Neural progenitor cell (in vitro differentiated cells): Measurements from ENCODE around the gene SREBF1. TPM values are rescaled to one million over a fixed set of nuclear protein-coding genes. Genes with fewer than 3 reads are reported as not detected.
"Not testable (repeated sequence)": the region's sequence is repeated elsewhere in the genome, so short reads cannot be mapped to it uniquely, and the experiment has no call there.

Experiments used
- DNase-seq: peaks from one replicate; pipeline ENCODE4 v3.0.0-alpha.2; 2016; ENCODE audit warnings: low spot score
- H2AFZ ChIP-seq: fragments of 200-600 bp; sonication (generic); replicated peaks from 2 replicates; pipeline ENCODE4 v1.6.1; 2016; ENCODE audit warnings: antibody characterized with exemption
- H3F3A ChIP-seq: fragments of 200-600 bp; sonication (generic); 2 replicates; pipeline ENCODE4 v1.6.1; 2016; ENCODE audit warnings: antibody characterized with exemption, low read depth
- H3K27ac ChIP-seq: fragments of 200-600 bp; sonication (generic); 2 replicates; pipeline ENCODE4 v1.5.1; 2016; ENCODE audit warnings: mild to moderate bottlenecking
- H3K27me3 ChIP-seq: fragments of 200-600 bp; sonication (generic); 2 replicates; pipeline ENCODE4 v1.6.1; 2016; ENCODE audit warnings: mild to moderate bottlenecking, moderate library complexity
- H3K36me3 ChIP-seq: fragments of 200-600 bp; sonication (generic); 2 replicates; pipeline ENCODE4 v1.5.1; 2016
- H3K4me1 ChIP-seq: fragments of 200-600 bp; sonication (generic); 2 replicates; pipeline ENCODE4 v1.6.1; 2016; ENCODE audit warnings: mixed run types
- H3K4me2 ChIP-seq: fragments of 200-600 bp; sonication (generic); 2 replicates; pipeline ENCODE4 v1.6.1; 2016
- H3K4me3 ChIP-seq: fragments of 200-600 bp; sonication (generic); 2 replicates; pipeline ENCODE4 v1.5.1; 2016
- H3K79me2 ChIP-seq: fragments of 200-600 bp; sonication (generic); 2 replicates; pipeline ENCODE4 v1.6.1; 2016; ENCODE audit warnings: low read depth
- H3K9ac ChIP-seq: fragments of 200-600 bp; sonication (generic); 2 replicates; pipeline ENCODE4 v1.6.1; 2016
- H3K9me3 ChIP-seq: fragments of 200-600 bp; sonication (generic); 2 replicates; pipeline ENCODE4 v1.5.1; 2016; ENCODE audit warnings: low read depth
- H4K20me1 ChIP-seq: fragments of 200-600 bp; sonication (generic); 2 replicates; pipeline ENCODE4 v1.6.1; 2016; ENCODE audit warnings: low read depth
- H3K27ac Mint-ChIP-seq: 3 replicates; pipeline ENCODE4 v1.8.0; 2021; ENCODE audit warnings: mixed read lengths
- H3K27me3 Mint-ChIP-seq: 2 replicates; pipeline ENCODE4 v1.8.0; 2022; ENCODE audit warnings: low read depth, mild to moderate bottlenecking, inconsistent platforms, moderate library complexity, mixed read lengths; ENCODE audit not compliant: insufficient read depth
- H3K36me3 Mint-ChIP-seq: 3 replicates; pipeline ENCODE4 v1.8.0; 2021; ENCODE audit warnings: mixed read lengths
- H3K4me1 Mint-ChIP-seq: 3 replicates; pipeline ENCODE4 v1.8.0; 2021; ENCODE audit warnings: mixed read lengths
- H3K4me3 Mint-ChIP-seq: 3 replicates; pipeline ENCODE4 v1.8.0; 2021; ENCODE audit warnings: mild to moderate bottlenecking, moderate library complexity, mixed read lengths
- H3K9me3 Mint-ChIP-seq: 3 replicates; pipeline ENCODE4 v1.8.0; 2020; ENCODE audit warnings: mixed read lengths
- CTCF ChIP-seq: fragments of 200-600 bp; sonication (generic); IDR thresholded peaks from 2 replicates; pipeline ENCODE4 v1.5.1; 2017; ENCODE audit warnings: antibody characterized with exemption, mild to moderate bottlenecking
- EZH2 ChIP-seq: fragments of 200-600 bp; sonication (generic); IDR thresholded peaks from 2 replicates; pipeline ENCODE4 v1.6.1; 2017; ENCODE audit warnings: antibody characterized with exemption, mild to moderate bottlenecking, moderate library complexity
- EZH2phosphoT487 ChIP-seq: fragments of 200-600 bp; sonication (generic); IDR thresholded peaks from 2 replicates; pipeline ENCODE4 v1.6.1; 2017; ENCODE audit warnings: antibody characterized with exemption
- total RNA-seq: library from RNA; depleted of rRNA; stranded (reverse); fragments of >200 nt; gene quantifications from 2 replicates; pipeline ENCODE4 v1.2.3, GENCODE V29; 2015; ENCODE audit warnings: low replicate concordance

The SREBF1 gene
- total RNA-seq, 1 donor from 2014 or later: 12.7 TPM

DNA sequence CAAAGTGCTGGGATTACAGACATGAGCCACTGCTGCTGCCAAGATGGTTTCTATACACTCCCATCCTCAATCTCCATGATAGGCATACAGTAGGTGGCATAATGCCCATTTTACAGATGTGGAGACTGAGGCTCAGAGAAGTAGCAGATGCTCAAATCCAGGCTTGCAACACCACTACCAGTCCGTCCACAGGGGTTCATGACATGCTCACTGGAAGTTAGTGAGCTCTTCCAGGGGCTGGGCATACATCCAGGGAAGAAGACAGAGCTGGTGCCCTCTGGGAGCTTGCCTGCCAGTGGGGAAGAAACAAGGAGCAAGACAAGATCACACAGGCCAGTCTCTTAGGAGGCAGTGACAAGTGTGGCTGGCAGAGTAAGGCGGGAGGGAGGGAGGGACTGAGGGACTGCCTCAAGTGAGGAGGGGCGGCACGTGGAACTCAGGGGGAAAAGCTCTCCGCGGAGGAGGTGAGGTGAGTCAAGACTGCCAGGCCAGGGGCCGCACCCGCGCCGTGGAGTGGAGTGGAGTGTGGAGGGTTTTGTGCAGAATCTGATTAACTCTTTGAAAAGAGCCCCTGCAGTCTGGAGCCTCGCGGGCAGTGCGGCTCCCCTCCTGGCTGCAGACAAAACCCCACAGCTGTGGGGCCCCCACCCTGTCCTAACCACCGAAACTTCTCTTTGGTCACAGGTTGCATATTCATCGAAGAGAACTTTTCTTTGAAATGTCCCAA, 27.9 kb downstream of the SREBF1 start:
- Mint-ChIP-seq H3K4me3 (peak overlapping the region; percentile 10), H3K27ac (no peak overlapping the region)
- no peak overlapping the region for H2AFZ ChIP-seq

DNA sequence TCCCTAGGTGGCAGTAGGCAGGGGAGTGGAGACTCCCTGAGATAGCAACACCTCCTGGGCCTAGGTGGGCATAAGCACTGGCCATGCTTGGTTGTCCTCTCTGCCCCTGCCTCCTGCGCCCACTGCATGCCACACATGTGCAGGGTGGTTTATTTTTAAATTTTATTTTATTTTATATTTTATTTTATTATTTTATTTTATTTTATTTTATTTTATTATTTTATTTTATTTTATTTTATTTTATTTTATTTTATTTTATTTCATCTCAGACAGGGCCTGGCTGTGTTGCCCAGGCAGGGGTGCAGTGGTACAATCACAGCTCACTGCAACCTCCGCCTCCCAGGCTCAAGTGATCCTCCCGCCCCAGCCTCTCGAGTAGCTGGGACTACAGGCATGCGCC, 28.6 kb downstream of the SREBF1 start:
- not testable (repeated sequence) for H3K9ac ChIP-seq, H3K4me3 Mint-ChIP-seq, H3K4me3 ChIP-seq, H2AFZ ChIP-seq, H3K9me3 Mint-ChIP-seq, H3K9me3 ChIP-seq, DNase-seq, H3K27ac ChIP-seq, H3K27ac Mint-ChIP-seq, H3K79me2 ChIP-seq, H3K36me3 ChIP-seq, H3K4me2 ChIP-seq
- H3K27me3 Mint-ChIP-seq: peaks cover 23% of the 10 kb centered on the region
- Histone ChIP-seq H3K27me3 (peaks cover 27% of the 10 kb centered on the region), H3F3A (peaks cover 40% of the 10 kb centered on the region), H4K20me1 (peaks cover 77% of the 10 kb centered on the region), H3K4me1 (peaks cover 30% of the 10 kb centered on the region)
- peaks cover 35% of the 10 kb centered on the region for H3K4me1 Mint-ChIP-seq
- H3K36me3 Mint-ChIP-seq: peaks cover 19% of the 10 kb centered on the region

More for the DNA sequence above, 27.9 kb downstream of the SREBF1 start:
- Mint-ChIP-seq H3K27me3 (peaks cover 23% of the 10 kb centered on the region), H3K4me1 (peaks cover 35% of the 10 kb centered on the region), H3K9me3 (no peaks in the 10 kb centered on the region), H3K36me3 (peaks cover 15% of the 10 kb centered on the region)
- TF ChIP-seq EZH2phosphoT487 (no peak), CTCF (no peak), EZH2 (no peak)
- Histone ChIP-seq H3K79me2 (no peaks in the 10 kb centered on the region), H4K20me1 (peaks cover 82% of the 10 kb centered on the region), H3K4me1 (peaks cover 30% of the 10 kb centered on the region), H3K9ac (no peak overlapping the region), H3F3A (peaks cover 42% of the 10 kb centered on the region), H3K27ac (no peak overlapping the region), H3K27me3 (peaks cover 27% of the 10 kb centered on the region), H3K36me3 (no peaks in the 10 kb centered on the region), H3K9me3 (no peaks in the 10 kb centered on the region), H3K4me2 (peak overlapping the region; percentile 67), H3K4me3 (peak overlapping the region; percentile 33)
- peak; percentile 37 for DNase-seq

DNA sequence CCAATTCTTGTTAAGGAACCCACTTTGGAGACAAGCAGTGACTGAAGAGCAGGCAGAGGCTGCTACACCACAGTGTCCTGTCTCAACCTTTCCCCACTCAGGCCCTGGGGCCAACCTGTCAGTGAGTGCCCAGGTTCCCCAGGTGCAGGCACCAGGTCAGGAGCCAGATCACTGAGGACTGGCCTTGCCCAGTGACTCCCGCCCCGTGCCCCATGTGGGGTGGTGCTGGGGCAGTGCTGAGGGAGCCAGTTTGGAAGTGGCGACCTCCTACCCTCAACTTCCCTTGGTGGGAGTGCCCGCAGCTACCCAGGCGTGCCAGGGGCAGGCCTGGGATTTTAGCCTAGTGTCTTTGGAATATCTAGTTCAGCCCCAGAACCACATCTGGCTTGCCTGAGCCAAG, 29.3 kb downstream of the SREBF1 start:
- DNase-seq: no peak
- H4K20me1 ChIP-seq: peaks cover 69% of the 10 kb centered on the region
- peaks cover 27% of the 10 kb centered on the region for H3K27me3 ChIP-seq
- no peak overlapping the region for H3K27ac Mint-ChIP-seq
- H3K36me3 ChIP-seq: no peaks in the 10 kb centered on the region
- no peak for TF ChIP-seq EZH2phosphoT487
- H3K36me3 Mint-ChIP-seq: peaks cover 19% of the 10 kb centered on the region
- H3K4me1 ChIP-seq: peaks cover 30% of the 10 kb centered on the region
- H3K27ac ChIP-seq: no peak overlapping the region
- peaks cover 21% of the 10 kb centered on the region for H3K27me3 Mint-ChIP-seq
- H3F3A ChIP-seq: peaks cover 33% of the 10 kb centered on the region
- no peak overlapping the region for H3K9ac ChIP-seq
- H3K4me1 Mint-ChIP-seq: peaks cover 35% of the 10 kb centered on the region
- H3K4me3 ChIP-seq: no peak overlapping the region
- no peak overlapping the region for H3K4me2 ChIP-seq
- H3K9me3 ChIP-seq: no peaks in the 10 kb centered on the region
- no peak overlapping the region for H2AFZ ChIP-seq
- H3K9me3 Mint-ChIP-seq: no peaks in the 10 kb centered on the region
- H3K4me3 Mint-ChIP-seq: no peak overlapping the region
- no peaks in the 10 kb centered on the region for H3K79me2 ChIP-seq

- no peak overlapping the region for H3K27ac Mint-ChIP-seq
- no peaks in the 10 kb centered on the region for H3K79me2 ChIP-seq
- H3K4me3 ChIP-seq: no peak overlapping the region
- no peak overlapping the region for H2AFZ ChIP-seq
- TF ChIP-seq CTCF (no peak), EZH2 (no peak), EZH2phosphoT487 (no peak)
- H3K4me1 Mint-ChIP-seq: peaks cover 29% of the 10 kb centered on the region
- peaks cover 26% of the 10 kb centered on the region for H3F3A ChIP-seq
- no peak for DNase-seq
- H3K4me1 ChIP-seq: peaks cover 26% of the 10 kb centered on the region
- H3K9ac ChIP-seq: no peak overlapping the region
- H3K27me3 ChIP-seq: peaks cover 27% of the 10 kb centered on the region
- peak overlapping the region; percentile 61 for H3K4me3 Mint-ChIP-seq
- H3K4me2 ChIP-seq: no peak overlapping the region
- peaks cover 19% of the 10 kb centered on the region for H3K36me3 Mint-ChIP-seq
- no peaks in the 10 kb centered on the region for H3K9me3 Mint-ChIP-seq
- no peak overlapping the region for H3K27ac ChIP-seq
- no peaks in the 10 kb centered on the region for H3K9me3 ChIP-seq
- H3K27me3 Mint-ChIP-seq: peaks cover 21% of the 10 kb centered on the region
- H3K36me3 ChIP-seq: no peaks in the 10 kb centered on the region
- H4K20me1 ChIP-seq: peaks cover 67% of the 10 kb centered on the region
Observed at GRCh38 chr17:17806611-17807274, 30.0 kb downstream of the SREBF1 start.
